GM12878 (cell line): ENCODE measurements around the gene POLN. TPM values are rescaled to one million over a fixed set of nuclear protein-coding genes. Genes with fewer than 3 reads are reported as not detected.

ENCODE experiments used
- ATAC-seq: fragments of 200-7000 bp; cut with Tn5 transposase; 3 replicates; pipeline ENCODE4 v1.9.1; 2020; ENCODE audit warnings: mild to moderate bottlenecking, moderate library complexity
- BruUV-seq: library from RNA; stranded (reverse); fragments of 400-500 nt; replicated peaks from 2 replicates; lab custom pipeline; 2021; lab: Mats Ljungman, UMichigan
- CTCF ChIA-PET: fragments of 300-600 bp; sonication (Branson Sonifier 250); formaldehyde crosslinking; extraction: SDS; loops from one replicate; lab custom pipeline; 2021; ENCODE audit warnings: inconsistent platforms; lab: Yijun Ruan, JAX
- POLR2A ChIA-PET: fragments of 350-600 bp; formaldehyde crosslinking; extraction: SDS; loops from one replicate; lab custom pipeline; 2021; ENCODE audit warnings: inconsistent platforms; lab: Charles Lee
- RAD21 ChIA-PET: fragments of 300-600 bp; sonication (Branson Sonifier 250); formaldehyde crosslinking; loops from one replicate; lab custom pipeline; 2023; ENCODE audit warnings: antibody characterized with exemption; ENCODE audit not compliant: unreplicated experiment; lab: Charles Lee
- SMC1A ChIA-PET: fragments of 300-600 bp; sonication (Branson Sonifier 250); formaldehyde crosslinking; loops from one replicate; lab custom pipeline; 2023; ENCODE audit not compliant: unreplicated experiment, uncharacterized antibody; lab: Charles Lee
- DNase-seq: peaks from one replicate; pipeline ENCODE4 v3.0.0-alpha.2; 2011; ENCODE audit warnings: low read depth, low spot score
- FAIRE-seq: peaks from 3 replicates; lab custom pipeline; 2011; peaks lifted over from hg19 to GRCh38; lab: Jason Lieb, UNC
- H2AFZ ChIP-seq: 2 replicates; pipeline ENCODE4 v1.6.0; 2011; ENCODE audit warnings: low read depth, low read length, control low read depth; ENCODE audit not compliant: control insufficient read depth
- H3K27ac ChIP-seq: 2 replicates; pipeline ENCODE4 v1.5.1; 2011; ENCODE audit warnings: control low read depth; ENCODE audit not compliant: control insufficient read depth, insufficient read depth
- H3K27me3 ChIP-seq, 2 experiments: replicated peaks in 1 of 2; 2 replicates each; pipeline versions ENCODE4 v1.6.0 to v1.6.1; 2011; ENCODE audit warnings: low read length in 1 of 2; ENCODE audit not compliant: control insufficient read depth in 2 of 2, insufficient read depth in 2 of 2
- H3K36me3 ChIP-seq, 2 experiments: 2 replicates each; pipeline ENCODE4 v1.5.1; 2011; ENCODE audit warnings: low read length in 1 of 2; ENCODE audit not compliant: control insufficient read depth in 2 of 2, insufficient read depth in 2 of 2
- H3K4me1 ChIP-seq: 2 replicates; pipeline ENCODE4 v1.6.1; 2011; ENCODE audit warnings: mild to moderate bottlenecking, low read length, moderate library complexity, mixed read lengths; ENCODE audit not compliant: control insufficient read depth, insufficient read depth
- H3K4me2 ChIP-seq: 2 replicates; pipeline ENCODE4 v1.6.0; 2011; ENCODE audit warnings: control low read depth; ENCODE audit not compliant: control insufficient read depth, insufficient read depth
- H3K4me3 ChIP-seq: fragments of 200-600 bp; sonication (generic); 2 replicates; pipeline ENCODE4 v1.5.1; 2016
- H3K79me2 ChIP-seq: 2 replicates; pipeline ENCODE4 v1.6.0; 2011; ENCODE audit warnings: low read length; ENCODE audit not compliant: control insufficient read depth, insufficient read depth
- H3K9ac ChIP-seq: 2 replicates; pipeline ENCODE4 v1.8.0; 2011; ENCODE audit warnings: low read length, control low read depth, mixed read lengths; ENCODE audit not compliant: control insufficient read depth, insufficient read depth
- H3K9me3 ChIP-seq: replicated peaks from 3 replicates; pipeline ENCODE4 v1.5.1; 2011; ENCODE audit warnings: mild to moderate bottlenecking, low read length; ENCODE audit not compliant: control insufficient read depth, insufficient read depth
- H4K20me1 ChIP-seq: 2 replicates; pipeline ENCODE4 v1.6.0; 2011; ENCODE audit not compliant: control insufficient read depth, insufficient read depth
- BHLHE40 ChIP-seq, 2 experiments: fragments of 450-650 bp in 1 of 2; IDR thresholded peaks; 2 replicates each; pipeline ENCODE4 v1.6.1; 2011 to 2017; ENCODE audit warnings: low read depth in 2 of 2, borderline replicate concordance in 1 of 2, improper control_type of control experiment in 1 of 2, low read length in 1 of 2, mild to moderate bottlenecking in 1 of 2
- E2F8 ChIP-seq: fragments of 450-650 bp; IDR thresholded peaks from 2 replicates; pipeline ENCODE4 v1.6.1; 2018; ENCODE audit warnings: mild to moderate bottlenecking, low read depth, moderate library complexity; ENCODE audit not compliant: partially characterized antibody
- HDAC6 ChIP-seq: fragments of 200-600 bp; sonication (generic); IDR thresholded peaks from one replicate; pipeline ENCODE4 v1.8.0; 2017; ENCODE audit warnings: antibody characterized with exemption; ENCODE audit not compliant: unreplicated experiment
- POLR2A ChIP-seq: IDR thresholded peaks from 2 replicates; pipeline ENCODE4 v1.6.1; 2011; ENCODE audit warnings: low read depth, mild to moderate bottlenecking, low read length
- POLR2AphosphoS5 ChIP-seq: IDR thresholded peaks from 2 replicates; pipeline ENCODE4 v1.6.1; 2011; ENCODE audit warnings: mild to moderate bottlenecking, low read length, inconsistent platforms
- TAF1 ChIP-seq: IDR thresholded peaks from 2 replicates; pipeline ENCODE4 v1.6.1; 2011; ENCODE audit warnings: mild to moderate bottlenecking, low read depth, low read length, borderline replicate concordance
- YY1 ChIP-seq: IDR thresholded peaks from 2 replicates; pipeline ENCODE4 v1.6.1; 2011; ENCODE audit warnings: low read depth, mild to moderate bottlenecking, low read length
- ZBED1 ChIP-seq: IDR thresholded peaks from 2 replicates; pipeline ENCODE4 v1.6.1; 2016; ENCODE audit warnings: borderline replicate concordance
- ZNF687 ChIP-seq: fragments of 450-650 bp; IDR thresholded peaks from 2 replicates; pipeline ENCODE4 v1.6.1; 2017; ENCODE audit warnings: mild to moderate bottlenecking, moderate library complexity
- WGBS: methylation state at CpG from one replicate; pipeline ENCODE4 v1.1.6; 2016; ENCODE audit warnings: low lambda C conversion rate; ENCODE audit not compliant: insufficient replicate concordance, insufficient coverage; ENCODE audit errors: missing lambda C conversion rate; 5-methylcytosine and 5-hydroxymethylcytosine counted together
- in situ Hi-C: fragments of 300-500 bp; cut with MboI; formaldehyde crosslinking; loops from 9 replicates; pipeline ENCODE4 v1.14.3; 2018; ENCODE audit warnings: mixed read lengths
- intact Hi-C: fragments of 100-400 bp; cut with micrococcal nuclease; formaldehyde crosslinking; loops from one replicate; pipeline ENCODE4 v1.14.2; 2022; ENCODE audit not compliant: unreplicated experiment
- polyA plus RNA-seq, 11 experiments: library from polyadenylated mRNA; depleted of rRNA in 4 of 11; unstranded in 6 of 11; stranded (reverse) in 5 of 11; fragments of >200 nt; fragmentation: Nextera tagmentation in 4 of 11; fragmentation: Illumina TruSeq in 1 of 11; extraction: Ambion mirVana in 4 of 11; extraction: Trizol in 1 of 11; gene quantifications; 1 replicate in 1 of 11; 2 replicates in 10 of 11; pipeline versions ENCODE4 v1.2.1 to v1.2.3, GENCODE V29; 2011 to 2016; ENCODE audit warnings: inconsistent platforms in 2 of 11, missing spikeins in 2 of 11, low read depth in 1 of 11
- total RNA-seq, 4 experiments: library from RNA; depleted of rRNA in 3 of 4; stranded (reverse); fragments of >200 nt in 3 of 4; fragmentation: Illumina TruSeq in 1 of 4; extraction: Trizol in 1 of 4; gene quantifications; 2 replicates each; pipeline versions ENCODE4 v1.2.1 to v1.2.3, GENCODE V29; 2013 to 2021

POLN gene
- total and polyA plus RNA-seq, 10 of the 15 experiments (the other 5 are each of a cell fraction or from before 2014, with no cell fraction given), result 0.09 to 2.0 (median 0.95) TPM; not detected in 1

DNA sequence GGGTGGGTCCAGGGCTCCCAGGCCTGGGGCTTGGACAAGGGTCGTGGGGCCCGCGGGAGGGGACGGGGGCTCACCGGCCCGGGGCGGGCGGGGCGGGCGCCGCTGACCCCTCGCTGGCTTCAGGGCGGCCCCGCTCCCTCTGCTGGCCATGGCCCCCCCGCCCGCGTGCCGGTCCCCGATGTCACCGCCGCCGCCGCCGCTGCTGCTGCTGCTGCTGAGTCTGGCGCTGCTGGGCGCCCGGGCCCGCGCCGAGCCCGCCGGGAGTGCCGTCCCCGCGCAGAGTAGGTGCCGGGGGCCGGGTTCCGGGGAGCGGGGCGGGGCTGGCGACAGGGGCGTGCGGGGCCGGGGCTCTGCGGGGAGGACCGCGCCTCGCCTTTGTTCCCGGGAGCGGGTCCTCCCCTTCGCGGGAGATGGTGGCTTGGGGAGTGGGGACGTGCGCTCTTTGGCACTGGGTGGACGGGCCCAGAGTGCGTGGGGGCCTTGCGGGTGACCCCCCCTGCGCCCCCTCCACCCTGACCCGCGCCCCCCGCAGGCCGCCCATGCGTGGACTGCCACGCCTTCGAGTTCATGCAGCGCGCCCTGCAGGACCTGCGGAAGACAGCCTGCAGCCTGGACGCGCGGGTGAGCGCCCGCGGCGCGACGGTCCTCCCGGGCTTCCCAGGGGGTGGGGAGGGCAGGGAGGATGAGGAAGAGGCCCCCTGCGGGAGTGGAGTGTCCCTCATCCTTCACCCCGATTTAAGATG, 199.5 kb downstream of the POLN start:
- DNase-seq (no peak), ATAC-seq (peak; percentile 67), FAIRE-seq (no peak)
- peak overlapping the region; percentile 94 for H3K4me2 ChIP-seq
- no peaks in the 10 kb centered on the region for H3K79me2 ChIP-seq
- WGBS, result 6% methylated on average over 21 of the region's 80 CpGs
- peak overlapping the region; percentile 87; the same call in 1 of the 2 replicates for H3K4me3 ChIP-seq
- peak overlapping the region; percentile 87; the same call in 1 of the 2 replicates for H2AFZ ChIP-seq
- no TSS peak for BruUV-seq
- H3K9me3 ChIP-seq, result no peaks in the 10 kb centered on the region
- RAD21 ChIA-PET, result no interaction called here
- peaks cover 3 to 4% of the 10 kb centered on the region in 2 experiments; a peak in 3 of 4 replicates for H3K27me3 ChIP-seq
- no peak overlapping the region for H3K9ac ChIP-seq
- SMC1A ChIA-PET, result no interaction called here
- CTCF ChIA-PET, result no interaction called here
- peaks cover 8% of the 10 kb centered on the region; the same call in 1 of the 2 replicates for H3K4me1 ChIP-seq
- no peaks in the 10 kb centered on the region for H4K20me1 ChIP-seq
- peak; percentile 6; the same call in 1 of the 2 replicates for TF ChIP-seq POLR2A
- TF ChIP-seq HDAC6, result peak; percentile 44
- no peak for TF ChIP-seq E2F8
- TF ChIP-seq BHLHE40 (IDR thresholded peaks at IDR 0.05; ENCODE audit: borderline replicate concordance in 1 of 2, low read depth in 2 of 2, low read length in 1 of 2), result peak in 1 of 2 experiments; percentile 23; a peak in 1 of 4 replicates
- 0 out of 2 replicates have a peak, but pooled peaks have one; percentile 1 for TF ChIP-seq YY1
- no peak for TF ChIP-seq POLR2AphosphoS5
- no peak for TF ChIP-seq TAF1
- no peak for TF ChIP-seq ZNF687
- TF ChIP-seq ZBED1, result no peak
- intact Hi-C loops, result no loop called here
- in situ Hi-C loops, result no loop called here
- no peaks in the 10 kb centered on the region for H3K36me3 ChIP-seq
- no peak overlapping the region for H3K27ac ChIP-seq
- POLR2A ChIA-PET, result no interaction called here
